MCF 10A (cell line): ENCODE data around the gene HOXD12. TPM values are rescaled to one million over a fixed set of nuclear protein-coding genes. Genes with fewer than 3 reads are reported as not detected.

Experiments used
- BruUV-seq: library from RNA; stranded (reverse); fragments of 400-500 nt; replicated peaks from 2 replicates; lab custom pipeline; 2021; lab: Mats Ljungman, UMichigan
- CTCF ChIA-PET: fragments of 300-600 bp; sonication (Branson Sonifier 250); formaldehyde crosslinking; extraction: SDS; loops from one replicate; lab custom pipeline; 2021; ENCODE audit warnings: antibody characterized with exemption, inconsistent platforms; lab: Yijun Ruan, JAX
- POLR2A ChIA-PET: fragments of 300-600, 350-650 bp; sonication (Branson Sonifier 250); formaldehyde crosslinking; extraction: SDS; loops from one replicate; lab custom pipeline; 2020; ENCODE audit warnings: antibody characterized with exemption, inconsistent platforms; lab: Yijun Ruan, JAX
- DNase-seq: peaks from one replicate; pipeline ENCODE4 v3.0.0-alpha.2; 2018; ENCODE audit not compliant: unreplicated experiment
- H3K27ac Mint-ChIP-seq: one replicate; pipeline ENCODE4 v1.8.0; 2022; ENCODE audit warnings: mild to moderate bottlenecking, low read depth, mixed read lengths; ENCODE audit not compliant: unreplicated experiment
- H3K27me3 Mint-ChIP-seq: one replicate; pipeline ENCODE4 v1.8.0; 2022; ENCODE audit warnings: mixed read lengths; ENCODE audit not compliant: insufficient read depth, unreplicated experiment
- H3K36me3 Mint-ChIP-seq: one replicate; pipeline ENCODE4 v1.8.0; 2022; ENCODE audit warnings: mild to moderate bottlenecking, moderate library complexity, mixed read lengths; ENCODE audit not compliant: insufficient read depth, unreplicated experiment
- H3K4me1 Mint-ChIP-seq: one replicate; pipeline ENCODE4 v1.8.0; 2022; ENCODE audit warnings: mixed read lengths; ENCODE audit not compliant: insufficient read depth, unreplicated experiment
- H3K4me3 Mint-ChIP-seq: one replicate; pipeline ENCODE4 v1.8.0; 2022; ENCODE audit warnings: mild to moderate bottlenecking, moderate library complexity, mixed read lengths; ENCODE audit not compliant: unreplicated experiment
- H3K9me3 Mint-ChIP-seq: one replicate; pipeline ENCODE4 v1.8.0; 2022; ENCODE audit warnings: mixed read lengths; ENCODE audit not compliant: unreplicated experiment
- CTCF ChIP-seq: fragments of 200-600 bp; IDR thresholded peaks from one replicate; pipeline ENCODE4 v1.8.0; 2022; ENCODE audit warnings: antibody characterized with exemption, mild to moderate bottlenecking; ENCODE audit not compliant: unreplicated experiment
- intact Hi-C: fragments of 100-400 bp; cut with micrococcal nuclease; formaldehyde crosslinking; loops from 2 replicates; pipeline ENCODE4 v1.14.1; 2022
- total RNA-seq: library from RNA; stranded (reverse); gene quantifications from 2 replicates; pipeline ENCODE4 v1.2.3, GENCODE V29; 2022

HOXD12 gene
- total RNA-seq, 1 experiment from 2014 or later, result not detected

- H3K4me3 Mint-ChIP-seq, result no peak overlapping the region
- no peaks in the 10 kb centered on the region for H3K36me3 Mint-ChIP-seq
- intact Hi-C loops, result loop anchor here (10.0 kb wide), 1 partner anchor 165 kb away; no protein-coding TSS in a partner anchor
- CTCF ChIA-PET, result interaction anchor here (3.0 kb wide), 1 partner anchor 404 kb away, joined by 12 read pairs; no protein-coding TSS in a partner anchor
- no peak for TF ChIP-seq CTCF
- BruUV-seq, result no TSS peak
- H3K27ac Mint-ChIP-seq, result no peak overlapping the region
- no peaks in the 10 kb centered on the region for H3K27me3 Mint-ChIP-seq
- H3K4me1 Mint-ChIP-seq, result no peaks in the 10 kb centered on the region
- no peak for DNase-seq
- POLR2A ChIA-PET, result no interaction called here
- no peaks in the 10 kb centered on the region for H3K9me3 Mint-ChIP-seq
Observed at GRCh38 chr2:176149481-176149938, 49.9 kb downstream of the HOXD12 start.

GRCh38 chr2:176149939-176150583 is 50.5 kb downstream of the HOXD12 start:
- Mint-ChIP-seq H3K27me3 (no peaks in the 10 kb centered on the region), H3K27ac (no peak overlapping the region), H3K36me3 (no peaks in the 10 kb centered on the region), H3K9me3 (no peaks in the 10 kb centered on the region), H3K4me1 (no peaks in the 10 kb centered on the region), H3K4me3 (no peak overlapping the region)
- no TSS peak for BruUV-seq
- DNase-seq, result no peak
- TF ChIP-seq CTCF, result no peak
- ChIA-PET CTCF (interaction anchor here (1.0 to 3.0 kb wide), 4 partner anchors 17 to 502 kb away, joined by 3 to 12 read pairs (median 8); no protein-coding TSS in a partner anchor), POLR2A (no interaction called here)
- intact Hi-C loops, result loop anchor here (10.0 kb wide), 1 partner anchor 165 kb away; no protein-coding TSS in a partner anchor

GRCh38 chr2:176150584-176151441 is 51.2 kb downstream of the HOXD12 start:
- ChIA-PET CTCF (interaction anchor here (1.0 to 3.0 kb wide), 4 partner anchors 17 to 501 kb away, joined by 3 to 12 read pairs (median 8); no protein-coding TSS in a partner anchor), POLR2A (no interaction called here)
- Mint-ChIP-seq H3K4me1 (no peaks in the 10 kb centered on the region), H3K9me3 (no peaks in the 10 kb centered on the region), H3K36me3 (peaks cover 5% of the 10 kb centered on the region), H3K4me3 (no peak overlapping the region), H3K27ac (no peak overlapping the region), H3K27me3 (no peaks in the 10 kb centered on the region)
- no peak for TF ChIP-seq CTCF
- BruUV-seq, result no TSS peak
- intact Hi-C loops, result no loop called here
- no peak for DNase-seq
